HEK293T (cell line): ENCODE results near the gene CYP26A1.

ENCODE experiments used
- PKNOX1 ChIP-seq: fragments of 450-650 bp; IDR thresholded peaks from 2 replicates; pipeline ENCODE4 v1.6.1; 2016
- ZNF384 ChIP-seq: fragments of 450-650 bp; IDR thresholded peaks from 2 replicates; pipeline ENCODE4 v1.6.1; 2016

DNA sequence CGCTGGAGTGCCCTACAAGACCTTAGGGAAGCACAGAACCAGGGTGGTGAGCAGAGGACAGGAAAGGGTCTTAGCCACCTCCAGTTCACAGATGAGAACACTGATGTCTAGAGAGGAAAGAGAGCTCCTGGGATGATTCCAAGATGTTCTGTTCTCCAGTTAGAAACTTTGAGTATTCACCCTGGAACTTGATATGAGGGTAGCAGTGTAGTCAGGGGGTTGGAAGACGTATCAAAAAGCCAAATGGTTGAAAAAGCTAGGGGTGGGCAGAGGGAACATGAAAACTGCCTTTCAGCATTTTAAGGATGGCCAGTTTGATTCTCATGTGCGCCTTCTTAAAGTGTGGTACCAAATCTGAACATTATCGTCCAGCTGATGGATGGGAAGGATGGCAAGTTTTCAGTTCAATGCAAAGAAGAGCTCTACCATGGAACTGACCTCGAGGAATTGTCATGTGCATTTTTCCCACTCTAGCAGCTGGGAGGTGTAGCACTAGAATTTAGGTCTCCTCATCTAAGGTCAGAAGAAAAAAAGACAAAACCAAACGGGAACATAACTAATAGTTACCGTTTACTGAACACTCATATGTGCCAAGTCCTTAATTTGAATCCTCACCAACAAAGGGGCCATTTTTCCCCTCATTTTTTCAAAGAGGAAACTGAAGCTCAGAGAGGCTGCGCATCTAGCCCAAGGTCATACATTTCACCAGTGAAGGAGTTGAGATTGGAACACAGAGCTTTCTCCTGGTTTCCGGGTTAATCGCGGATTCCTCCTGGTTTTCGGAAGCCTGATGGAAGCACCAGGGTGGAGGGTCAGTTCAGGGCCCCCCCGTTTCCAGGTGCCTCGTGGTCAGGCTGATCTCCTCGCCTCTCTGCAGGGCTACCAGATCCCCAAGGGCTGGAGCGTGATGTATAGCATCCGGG is 6.0 kb upstream of the CYP26A1 start:
- TF ChIP-seq PKNOX1: no peak
- TF ChIP-seq ZNF384: no peak
